Suprapubic skin (tissue), 4 donors: Measurements from ENCODE around the gene C9orf152. TPM values are rescaled to one million over a fixed set of nuclear protein-coding genes. Genes with fewer than 3 reads are reported as not detected.

Experiments used
- DNase-seq, 2 donors: peaks; one replicate each; pipeline ENCODE4 v3.0.0-alpha.2; 2019; ENCODE audit warnings: low spot score in 2 of 2
- H3K27ac ChIP-seq: fragments of 200-600 bp; sonication (generic); one replicate; pipeline ENCODE4 v1.5.1; 2019
- H3K27me3 ChIP-seq: fragments of 200-600 bp; sonication (generic); one replicate; pipeline ENCODE4 v1.5.1; 2019
- H3K36me3 ChIP-seq: fragments of 200-600 bp; sonication (generic); one replicate; pipeline ENCODE4 v1.5.1; 2019
- H3K4me1 ChIP-seq: fragments of 200-600 bp; sonication (generic); one replicate; pipeline ENCODE4 v1.5.1; 2019
- H3K4me3 ChIP-seq: fragments of 200-600 bp; sonication (generic); one replicate; pipeline ENCODE4 v1.5.1; 2019; ENCODE audit warnings: mild to moderate bottlenecking
- H3K9me3 ChIP-seq: fragments of 200-600 bp; sonication (generic); one replicate; pipeline ENCODE4 v1.5.1; 2019
- EP300 ChIP-seq: sonication (generic); formaldehyde crosslinking; IDR thresholded peaks from one replicate; pipeline ENCODE4 v1.6.1; 2017; ENCODE audit warnings: antibody characterized with exemption
- POLR2A ChIP-seq, 2 donors: fragments of 450-650 bp; IDR thresholded peaks; one replicate each; pipeline ENCODE4 v1.6.1; 2017; ENCODE audit warnings: antibody characterized with exemption in 2 of 2, mild to moderate bottlenecking in 2 of 2, moderate library complexity in 2 of 2
- POLR2AphosphoS5 ChIP-seq, 3 donors: sonication (generic); formaldehyde crosslinking; IDR thresholded peaks; one replicate each; pipeline ENCODE4 v1.6.1; 2017; ENCODE audit warnings: antibody characterized with exemption in 3 of 3
- WGBS: methylation state at CpG from one replicate; pipeline ENCODE4 v1.1.5; 2018; 5-methylcytosine and 5-hydroxymethylcytosine counted together
- total RNA-seq, 4 donors: library from RNA; depleted of rRNA; stranded (reverse); fragments of >200 nt; gene quantifications; one replicate each; pipeline ENCODE4 v1.1.0, GENCODE V29; 2016
- TF ChIP-seq, protein P1 (sequence below), 2 donors: fragments of 200-600 bp in 1 of 2; fragments of 450-650 bp in 1 of 2; sonication (generic) in 1 of 2; IDR thresholded peaks; one replicate each; pipeline ENCODE4 v1.5.1; 2016 to 2019; ENCODE audit warnings: antibody characterized with exemption in 2 of 2, mild to moderate bottlenecking in 1 of 2, moderate library complexity in 1 of 2

C9orf152 gene
- total RNA-seq, 4 donors from 2014 or later: 8.6 to 14.9 (median 10.9) TPM

GRCh38 chr9:110160685-110161084 is 47.3 kb downstream of the C9orf152 start:
- Histone ChIP-seq H3K4me3 (no peak overlapping the region), H3K36me3 (no peaks in the 10 kb centered on the region), H3K27ac (no peak overlapping the region), H3K4me1 (peaks cover 23% of the 10 kb centered on the region), H3K27me3 (no peaks in the 10 kb centered on the region), H3K9me3 (no peaks in the 10 kb centered on the region)
- WGBS: 94% methylated on average over 7 of the region's 7 CpGs
- no peak for DNase-seq
- TF ChIP-seq, protein P1, sequence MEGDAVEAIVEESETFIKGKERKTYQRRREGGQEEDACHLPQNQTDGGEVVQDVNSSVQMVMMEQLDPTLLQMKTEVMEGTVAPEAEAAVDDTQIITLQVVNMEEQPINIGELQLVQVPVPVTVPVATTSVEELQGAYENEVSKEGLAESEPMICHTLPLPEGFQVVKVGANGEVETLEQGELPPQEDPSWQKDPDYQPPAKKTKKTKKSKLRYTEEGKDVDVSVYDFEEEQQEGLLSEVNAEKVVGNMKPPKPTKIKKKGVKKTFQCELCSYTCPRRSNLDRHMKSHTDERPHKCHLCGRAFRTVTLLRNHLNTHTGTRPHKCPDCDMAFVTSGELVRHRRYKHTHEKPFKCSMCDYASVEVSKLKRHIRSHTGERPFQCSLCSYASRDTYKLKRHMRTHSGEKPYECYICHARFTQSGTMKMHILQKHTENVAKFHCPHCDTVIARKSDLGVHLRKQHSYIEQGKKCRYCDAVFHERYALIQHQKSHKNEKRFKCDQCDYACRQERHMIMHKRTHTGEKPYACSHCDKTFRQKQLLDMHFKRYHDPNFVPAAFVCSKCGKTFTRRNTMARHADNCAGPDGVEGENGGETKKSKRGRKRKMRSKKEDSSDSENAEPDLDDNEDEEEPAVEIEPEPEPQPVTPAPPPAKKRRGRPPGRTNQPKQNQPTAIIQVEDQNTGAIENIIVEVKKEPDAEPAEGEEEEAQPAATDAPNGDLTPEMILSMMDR (IDR thresholded peaks at IDR 0.05): no peak
- TF ChIP-seq POLR2AphosphoS5 (IDR thresholded peaks at IDR 0.05) (no peak), EP300 (no peak), POLR2A (IDR thresholded peaks at IDR 0.05) (no peak)

GRCh38 chr9:110160123-110160522 is 47.8 kb downstream of the C9orf152 start:
- Histone ChIP-seq H3K9me3 (no peaks in the 10 kb centered on the region), H3K36me3 (no peaks in the 10 kb centered on the region), H3K27ac (no peak overlapping the region), H3K4me3 (no peak overlapping the region), H3K4me1 (peaks cover 23% of the 10 kb centered on the region), H3K27me3 (no peaks in the 10 kb centered on the region)
- TF ChIP-seq EP300 (no peak), POLR2AphosphoS5 (IDR thresholded peaks at IDR 0.05) (no peak), POLR2A (IDR thresholded peaks at IDR 0.05) (no peak)
- TF ChIP-seq, protein P1 (IDR thresholded peaks at IDR 0.05): no peak
- no peak for DNase-seq
- WGBS: 100% methylated on average over 1 of the region's 1 CpG

DNA sequence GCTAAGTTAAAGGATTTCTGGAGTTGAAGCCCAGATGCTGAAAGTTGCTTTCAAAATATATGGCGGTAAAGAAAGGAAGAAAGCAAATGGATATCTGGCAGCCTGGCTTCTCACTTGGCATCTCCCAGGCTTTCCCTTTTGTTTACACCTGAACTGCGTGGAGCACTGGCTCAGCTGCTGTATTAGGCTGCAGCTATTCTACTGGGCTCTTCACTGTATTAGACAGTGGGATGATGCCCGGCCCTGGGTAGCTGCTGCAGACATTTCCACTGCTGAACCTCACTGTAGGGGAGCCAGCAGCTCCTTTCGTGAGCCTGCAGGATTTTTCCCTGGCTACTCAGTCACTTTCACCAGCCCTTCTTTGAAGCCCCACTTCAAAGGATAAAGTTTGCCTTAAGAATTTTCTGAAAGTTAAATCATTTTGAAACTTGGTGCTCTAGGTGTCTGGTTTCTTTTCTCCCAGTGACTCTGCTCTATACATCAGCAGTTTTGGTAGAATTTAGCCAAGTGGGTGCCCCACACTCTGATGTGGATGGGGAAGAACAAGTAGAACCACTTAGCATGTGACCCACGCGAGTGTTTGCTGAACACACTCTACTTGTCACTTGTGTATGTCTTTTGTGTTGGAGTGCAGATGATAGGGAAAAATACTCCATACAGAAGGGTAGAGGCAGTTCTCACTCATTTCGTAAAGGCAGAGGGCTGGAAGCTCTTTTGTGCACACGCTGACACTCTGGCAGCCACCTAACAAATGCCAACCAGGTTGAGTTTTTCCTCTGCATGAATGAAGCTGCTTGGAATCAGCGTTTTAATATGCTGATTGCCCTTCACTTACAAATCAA is 49.9 kb downstream of the C9orf152 start:
- 53% methylated on average over 9 of the region's 9 CpGs for WGBS
- Histone ChIP-seq H3K9me3 (no peaks in the 10 kb centered on the region), H3K4me1 (peaks cover 23% of the 10 kb centered on the region), H3K36me3 (no peaks in the 10 kb centered on the region), H3K27me3 (no peaks in the 10 kb centered on the region), H3K4me3 (no peak overlapping the region), H3K27ac (no peak overlapping the region)
- no peak for DNase-seq
- TF ChIP-seq POLR2AphosphoS5 (IDR thresholded peaks at IDR 0.05) (no peak), POLR2A (IDR thresholded peaks at IDR 0.05) (no peak), EP300 (no peak)
- TF ChIP-seq, protein P1 (IDR thresholded peaks at IDR 0.05): no peak

GRCh38 chr9:110156902-110157301 is 51.1 kb downstream of the C9orf152 start:
- Histone ChIP-seq H3K36me3 (no peaks in the 10 kb centered on the region), H3K4me3 (no peak overlapping the region), H3K27me3 (no peaks in the 10 kb centered on the region), H3K9me3 (no peaks in the 10 kb centered on the region), H3K4me1 (peaks cover 28% of the 10 kb centered on the region), H3K27ac (no peak overlapping the region)
- TF ChIP-seq, protein P1 (IDR thresholded peaks at IDR 0.05): no peak
- DNase-seq: no peak
- 39% methylated on average over 4 of the region's 4 CpGs for WGBS

DNA sequence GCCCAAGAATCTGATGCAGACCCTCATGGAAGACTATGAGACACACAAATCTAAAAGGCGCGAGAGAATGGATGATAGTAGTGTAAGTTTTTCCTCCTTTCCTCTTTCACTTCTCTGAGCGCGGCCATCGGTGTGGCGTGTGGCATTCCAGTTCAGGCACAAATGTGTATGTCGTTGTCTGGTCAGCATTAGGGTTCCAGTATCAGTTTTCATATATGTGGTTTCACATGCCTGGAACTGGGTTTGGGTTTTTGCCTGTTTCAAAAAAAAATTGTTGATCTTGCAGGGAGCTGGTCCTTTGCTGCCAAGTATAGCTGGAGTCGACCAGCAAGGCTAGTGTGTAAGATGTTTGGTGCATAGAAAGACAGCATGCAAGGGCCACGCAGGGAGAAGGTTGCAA is 51.5 kb downstream of the C9orf152 start:
- no peak overlapping the region for H3K4me3 ChIP-seq
- WGBS: 65% methylated on average over 8 of the region's 9 CpGs
- peaks cover 28% of the 10 kb centered on the region for H3K4me1 ChIP-seq
- H3K27me3 ChIP-seq: no peaks in the 10 kb centered on the region
- no peak overlapping the region for H3K27ac ChIP-seq
- TF ChIP-seq EP300: no peak
- TF ChIP-seq, protein P1 (IDR thresholded peaks at IDR 0.05): no peak
- TF ChIP-seq POLR2AphosphoS5 (IDR thresholded peaks at IDR 0.05): no peak
- no peak for TF ChIP-seq POLR2A (IDR thresholded peaks at IDR 0.05)
- H3K9me3 ChIP-seq: no peaks in the 10 kb centered on the region
- DNase-seq: no peak
- no peaks in the 10 kb centered on the region for H3K36me3 ChIP-seq
